ENCODE measurements around the gene IFI30. TPM values are rescaled to one million over a fixed set of nuclear protein-coding genes. Genes with fewer than 3 reads are reported as not detected.

Gene IFI30
- total RNA-seq, 1 donor = 23.1 TPM

- DNase-seq (ENCODE audit: low read depth) = no peak
- H3K4me3 ChIP-seq (ENCODE audit: low read depth, low read length) = no peak overlapping the region
- TF ChIP-seq CTCF (IDR thresholded peaks at IDR 0.05; ENCODE audit: insufficient read depth, low read length) = no peak
Observed at GRCh38 chr19:18221815-18222725, 48.5 kb downstream of the IFI30 start.

GRCh38 chr19:18223860-18224524, 50.4 kb downstream of the IFI30 start:
- TF ChIP-seq CTCF (IDR thresholded peaks at IDR 0.05; ENCODE audit: insufficient read depth, low read length) = no peak
- H3K4me3 ChIP-seq (ENCODE audit: low read depth, low read length) = peak overlapping the region; percentile 68
- DNase-seq (ENCODE audit: low read depth) = no peak

- peak; percentile 99 for DNase-seq (ENCODE audit: low read depth)
- no peak for TF ChIP-seq CTCF (IDR thresholded peaks at IDR 0.05; ENCODE audit: insufficient read depth, low read length)
Observed at GRCh38 chr19:18224525-18225354, 51.1 kb downstream of the IFI30 start.

GRCh38 chr19:18225355-18225701, 51.7 kb downstream of the IFI30 start:
- no peak for DNase-seq (ENCODE audit: low read depth)

More at GRCh38 chr19:18224525-18225354, 51.1 kb downstream of the IFI30 start:
- H3K4me3 ChIP-seq (ENCODE audit: low read depth, low read length) = peak overlapping the region; percentile 68

GRCh38 chr19:18225702-18226468, 52.3 kb downstream of the IFI30 start, which contains the start of gene PDE4C:
PDE4C (minus strand) TSS chr19:18226438; CDS start chr19:18226415, 23 bp downstream.
- TF ChIP-seq CTCF (IDR thresholded peaks at IDR 0.05; ENCODE audit: insufficient read depth, low read length) = no peak
- H3K4me3 ChIP-seq (ENCODE audit: low read depth, low read length) = no peak within 1 kb of the TSS
- no peak for DNase-seq (ENCODE audit: low read depth)

More at GRCh38 chr19:18225355-18225701, 51.7 kb downstream of the IFI30 start:
- TF ChIP-seq CTCF (IDR thresholded peaks at IDR 0.05; ENCODE audit: insufficient read depth, low read length) = no peak
- H3K4me3 ChIP-seq (ENCODE audit: low read depth, low read length) = no peak overlapping the region
